Endothelial cell of umbilical vein (primary cell): ENCODE results near the gene TNS4. TPM values are rescaled to one million over a fixed set of nuclear protein-coding genes. Genes with fewer than 3 reads are reported as not detected.

Source experiments
- BruUV-seq: library from RNA; stranded (reverse); fragments of 400-500 nt; replicated peaks from 2 replicates; lab custom pipeline; 2021; lab: Mats Ljungman, UMichigan
- CTCF ChIA-PET: fragments of 300-600, 350-600 bp; sonication (Branson Sonifier 250); formaldehyde crosslinking; loops from one replicate; lab custom pipeline; 2021; ENCODE audit warnings: antibody characterized with exemption, inconsistent platforms; lab: Charles Lee
- POLR2A ChIA-PET: fragments of 300-600, 350-600 bp; sonication (Branson Sonifier 250); formaldehyde crosslinking; loops from one replicate; lab custom pipeline; 2021; ENCODE audit warnings: antibody characterized with exemption, inconsistent platforms; lab: Charles Lee
- DNase-seq: peaks from one replicate; pipeline ENCODE4 v3.0.0-alpha.2; 2011; ENCODE audit warnings: low read depth, low spot score
- FAIRE-seq: peaks from 2 replicates; lab custom pipeline; 2011; peaks lifted over from hg19 to GRCh38; lab: Jason Lieb, UNC
- H2AFZ ChIP-seq: 2 replicates; pipeline ENCODE4 v1.6.0; 2012; ENCODE audit warnings: low read depth, low read length, control low read depth, inconsistent platforms
- H3K27ac ChIP-seq: 2 replicates; pipeline ENCODE4 v1.5.1; 2011; ENCODE audit warnings: low read depth, mild to moderate bottlenecking, control low read depth, low read length, moderate library complexity; ENCODE audit not compliant: insufficient read depth
- H3K27me3 ChIP-seq, 2 experiments: 2 replicates each; pipeline versions ENCODE4 v1.6.0 to v1.6.1; 2011; ENCODE audit warnings: low read length in 2 of 2, mixed read lengths in 1 of 2; ENCODE audit not compliant: control insufficient read depth in 2 of 2, insufficient read depth in 2 of 2
- H3K36me3 ChIP-seq, 2 experiments: 2 replicates in 1 of 2; 3 replicates in 1 of 2; pipeline ENCODE4 v1.5.1; 2011; ENCODE audit warnings: low read length in 2 of 2, mild to moderate bottlenecking in 1 of 2, moderate library complexity in 1 of 2; ENCODE audit not compliant: control insufficient read depth in 2 of 2, insufficient read depth in 2 of 2; ENCODE audit errors: extremely low read depth in 1 of 2
- H3K4me1 ChIP-seq: 3 replicates; pipeline ENCODE4 v1.5.1; 2011; ENCODE audit warnings: mild to moderate bottlenecking, low read length; ENCODE audit not compliant: control insufficient read depth, insufficient read depth; ENCODE audit errors: extremely low read depth
- H3K4me2 ChIP-seq: 2 replicates; pipeline ENCODE4 v1.6.1; 2011; ENCODE audit warnings: low read length, control low read depth, mixed read lengths; ENCODE audit not compliant: insufficient read depth
- H3K4me3 ChIP-seq, 3 experiments: fragments of 200-600 bp in 1 of 3; sonication (generic), shearing (Covaris generic) in 1 of 3; replicated peaks in 1 of 3; 2 replicates each; pipeline ENCODE4 v1.5.1; 2011 to 2016; ENCODE audit warnings: control low read depth in 3 of 3, low read length in 3 of 3, mild to moderate bottlenecking in 2 of 3, inconsistent platforms in 1 of 3, low read depth in 1 of 3, moderate library complexity in 1 of 3; ENCODE audit not compliant: insufficient read depth in 1 of 3
- H3K79me2 ChIP-seq: 2 replicates; pipeline ENCODE4 v1.6.0; 2012; ENCODE audit warnings: low read length, inconsistent platforms; ENCODE audit not compliant: control insufficient read depth, insufficient read depth
- H3K9ac ChIP-seq: replicated peaks from 2 replicates; pipeline ENCODE3; 2011; ENCODE audit warnings: low read length, control low read depth; ENCODE audit not compliant: insufficient read depth; ENCODE audit errors: extremely low read depth
- H3K9me1 ChIP-seq: replicated peaks from 3 replicates; pipeline ENCODE4 v1.6.0; 2011; ENCODE audit warnings: mild to moderate bottlenecking, low read length; ENCODE audit not compliant: control insufficient read depth, insufficient read depth; ENCODE audit errors: extremely low read depth
- H3K9me3 ChIP-seq: replicated peaks from 2 replicates; pipeline ENCODE4 v1.5.1; 2012; ENCODE audit warnings: low read length, inconsistent platforms; ENCODE audit not compliant: control insufficient read depth, insufficient read depth
- H4K20me1 ChIP-seq: replicated peaks from 2 replicates; pipeline ENCODE3; 2011; ENCODE audit warnings: mild to moderate bottlenecking, low read length; ENCODE audit not compliant: control insufficient read depth, insufficient read depth; ENCODE audit errors: extremely low read depth
- FOS ChIP-seq: IDR thresholded peaks from 2 replicates; pipeline ENCODE4 v1.6.1; 2011; ENCODE audit warnings: mild to moderate bottlenecking, low read length, moderate library complexity, borderline replicate concordance; ENCODE audit not compliant: insufficient read depth
- JUN ChIP-seq: IDR thresholded peaks from 2 replicates; pipeline ENCODE4 v1.6.1; 2011; ENCODE audit warnings: borderline replicate concordance, low read depth; ENCODE audit not compliant: insufficient read length, insufficient read depth
- MAX ChIP-seq: IDR thresholded peaks from 2 replicates; pipeline ENCODE4 v1.6.1; 2011; ENCODE audit not compliant: insufficient read depth, insufficient read length
- dilution Hi-C: fragments of 300-500 bp; cut with MboI; formaldehyde crosslinking; loops from one replicate; pipeline ENCODE4 v1.15.0; 2019; ENCODE audit warnings: low sequenced_read_pairs; ENCODE audit not compliant: extremely low pct_ligation_motif_present
- intact Hi-C: fragments of 100-400 bp; cut with micrococcal nuclease; formaldehyde crosslinking; loops from one replicate; pipeline ENCODE4 v1.10.0; 2022
- polyA plus RNA-seq, 4 experiments: library from polyadenylated mRNA; depleted of rRNA in 3 of 4; stranded (reverse) in 3 of 4; unstranded in 1 of 4; fragments of >200 nt; gene quantifications; 2 replicates each; pipeline versions ENCODE4 v1.2.1 to v1.2.3, GENCODE V29; 2011 to 2012; ENCODE audit warnings: missing spikeins in 1 of 4
- total RNA-seq: library from RNA; stranded (reverse); gene quantifications from 2 replicates; pipeline ENCODE4 v1.2.3, GENCODE V29; 2021

TNS4 gene
- total and polyA plus RNA-seq, 2 donors (not counting 3 experiments of a cell fraction or from before 2014, with no cell fraction given): not detected

DNA sequence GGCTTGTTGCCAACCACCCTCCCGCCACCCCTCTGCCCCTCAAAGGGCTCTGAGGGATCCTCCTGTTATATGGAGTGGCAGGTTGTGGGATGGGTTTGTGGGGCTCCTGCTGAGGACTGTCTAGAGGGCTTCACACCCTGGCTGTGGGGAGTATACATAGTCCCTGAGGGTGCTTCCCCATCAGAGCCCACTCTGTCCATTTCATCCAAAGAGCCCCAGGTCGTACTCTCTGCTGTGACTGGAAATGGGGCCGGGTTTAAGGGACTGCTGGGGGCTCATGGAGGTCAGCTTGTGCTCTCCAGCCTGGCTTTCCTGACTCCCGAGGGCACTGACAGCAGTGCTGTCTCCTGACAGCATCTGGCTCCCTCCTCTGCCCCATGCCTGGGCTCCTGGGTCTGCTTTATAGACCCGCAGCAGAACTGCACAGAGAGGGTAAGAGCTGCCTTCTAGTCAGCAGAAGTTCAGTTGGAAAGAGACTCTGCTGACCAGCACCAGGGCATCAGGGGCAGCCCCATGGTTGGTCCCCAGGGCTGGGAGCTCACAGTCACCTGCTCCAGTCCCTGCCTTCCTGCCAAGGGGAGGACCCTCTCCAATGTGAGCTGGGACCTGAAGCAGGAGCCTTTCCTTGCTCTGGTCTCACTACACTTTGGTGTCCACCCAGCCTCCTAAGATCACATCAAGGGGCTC is 17.8 kb upstream of the TNS4 start:
- H3K27me3 ChIP-seq: peaks cover 11 to 17% of the 10 kb centered on the region in 2 experiments
- FAIRE-seq: no peak
- BruUV-seq: no TSS peak
- no peaks in the 10 kb centered on the region for H3K9me3 ChIP-seq
- H4K20me1 ChIP-seq: no peaks in the 10 kb centered on the region
- H2AFZ ChIP-seq: no peak overlapping the region
- peaks cover 7% of the 10 kb centered on the region for H3K4me1 ChIP-seq
- ChIA-PET CTCF (interaction anchor here (0.6 to 3.0 kb wide), 4 partner anchors 14 to 126 kb away, joined by 3 to 15 read pairs (median 4); no protein-coding TSS in a partner anchor), POLR2A (no interaction called here)
- H3K79me2 ChIP-seq: no peaks in the 10 kb centered on the region
- no peaks in the 10 kb centered on the region for H3K36me3 ChIP-seq
- H3K9ac ChIP-seq: no peak overlapping the region
- DNase-seq: no peak
- intact Hi-C loops (no loop called here), dilution Hi-C loops (no loop called here)
- H3K4me2 ChIP-seq: no peak overlapping the region
- no peak overlapping the region for H3K27ac ChIP-seq
- TF ChIP-seq MAX: no peak
- no peak for TF ChIP-seq FOS
- H3K9me1 ChIP-seq: no peaks in the 10 kb centered on the region
- H3K4me3 ChIP-seq: no peak overlapping the region

DNA sequence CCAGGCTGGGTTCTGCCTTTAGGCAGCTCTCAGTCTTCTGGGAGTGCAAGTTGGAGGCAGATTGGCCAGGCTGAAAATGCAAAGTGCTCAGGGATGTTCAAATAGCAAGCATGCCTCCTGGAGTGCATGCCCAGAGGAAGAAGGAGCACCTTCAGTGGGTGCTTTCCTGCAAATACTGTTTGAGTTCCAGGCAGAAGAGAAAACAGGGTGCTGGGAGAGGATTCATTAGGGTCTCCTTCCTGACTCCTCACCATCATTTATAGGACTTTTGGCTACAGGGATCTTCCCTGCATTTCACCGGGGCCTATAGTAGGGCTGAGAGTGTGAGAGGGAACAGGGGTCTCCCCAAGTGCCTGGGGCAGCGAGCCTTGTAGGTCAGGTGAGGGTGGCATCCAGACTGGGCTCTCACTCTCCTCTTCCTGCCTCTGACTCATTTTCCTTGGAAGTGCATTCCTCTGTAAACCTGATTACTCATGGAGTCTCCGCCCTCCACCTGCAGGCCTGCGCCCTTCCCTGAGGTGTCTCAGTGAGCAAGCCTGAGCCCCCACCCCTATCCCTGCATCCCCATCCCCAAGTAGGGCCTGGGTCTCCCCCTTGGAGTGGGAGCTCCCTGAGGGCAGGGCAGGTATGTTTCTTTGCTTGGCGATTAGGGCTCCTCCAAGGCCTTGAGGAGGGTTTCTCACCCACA is 17.1 kb upstream of the TNS4 start:
- intact Hi-C loops (no loop called here), dilution Hi-C loops (no loop called here)
- Histone ChIP-seq H3K36me3 (no peaks in the 10 kb centered on the region), H3K4me2 (no peak overlapping the region), H3K4me1 (peaks cover 7% of the 10 kb centered on the region), H2AFZ (no peak overlapping the region), H3K9me3 (no peaks in the 10 kb centered on the region), H3K27me3 (peaks cover 4 to 20% of the 10 kb centered on the region in 2 experiments), H3K9me1 (no peaks in the 10 kb centered on the region), H3K4me3 (no peak overlapping the region), H3K27ac (no peak overlapping the region), H3K9ac (no peak overlapping the region), H3K79me2 (no peaks in the 10 kb centered on the region), H4K20me1 (no peaks in the 10 kb centered on the region)
- ChIA-PET POLR2A (no interaction called here), CTCF (interaction anchor here (0.8 to 3.0 kb wide), 5 partner anchors 14 to 125 kb away, joined by 3 to 19 read pairs (median 4); no protein-coding TSS in a partner anchor)
- no TSS peak for BruUV-seq
- no peak for DNase-seq
- peak; percentile 31 for FAIRE-seq
- TF ChIP-seq JUN (no peak), FOS (peak; percentile 37)
